Large intestine (tissue), 3 donors: ENCODE results near the gene MTMR3. TPM values are rescaled to one million over a fixed set of nuclear protein-coding genes. Genes with fewer than 3 reads are reported as not detected.
"Not testable (repeated sequence)": the region's sequence is repeated elsewhere in the genome, so short reads cannot be mapped to it uniquely, and the experiment has no call there.

Source experiments
- DNase-seq, 2 donors: peaks; one replicate each; pipeline versions ENCODE4 v3.0.0 to v3.0.0-alpha.2; 2013
- H3K27ac ChIP-seq: one replicate; pipeline ENCODE4 v1.5.1; 2013; ENCODE audit warnings: low read length
- H3K27me3 ChIP-seq: 2 replicates; pipeline ENCODE4 v1.6.1; 2013; ENCODE audit warnings: low read length; ENCODE audit not compliant: control insufficient read depth, insufficient read depth
- H3K36me3 ChIP-seq: 2 replicates; pipeline ENCODE4 v1.6.1; 2013; ENCODE audit warnings: low read length; ENCODE audit not compliant: control insufficient read depth, insufficient read depth
- H3K4me1 ChIP-seq: one replicate; pipeline ENCODE4 v1.6.1; 2013; ENCODE audit warnings: low read length; ENCODE audit not compliant: control insufficient read depth, insufficient read depth
- H3K4me3 ChIP-seq: one replicate; pipeline ENCODE4 v1.5.1; 2013; ENCODE audit warnings: low read length
- H3K9me3 ChIP-seq: one replicate; pipeline ENCODE4 v1.6.1; 2013; ENCODE audit warnings: mild to moderate bottlenecking, low read depth, low read length, moderate library complexity; ENCODE audit not compliant: control insufficient read depth
- WGBS: methylation state at CpG from one replicate; pipeline ENCODE4 v1.1.5; 2013; ENCODE audit warnings: low lambda C conversion rate; ENCODE audit not compliant: insufficient coverage; 5-methylcytosine and 5-hydroxymethylcytosine counted together
- polyA plus RNA-seq: library from polyadenylated mRNA; unstranded; fragments of 120-200 nt; gene quantifications from one replicate; pipeline ENCODE4 v1.2.1, GENCODE V29; 2013

The MTMR3 gene
- polyA plus RNA-seq, 1 donor: 32.2 TPM

DNA sequence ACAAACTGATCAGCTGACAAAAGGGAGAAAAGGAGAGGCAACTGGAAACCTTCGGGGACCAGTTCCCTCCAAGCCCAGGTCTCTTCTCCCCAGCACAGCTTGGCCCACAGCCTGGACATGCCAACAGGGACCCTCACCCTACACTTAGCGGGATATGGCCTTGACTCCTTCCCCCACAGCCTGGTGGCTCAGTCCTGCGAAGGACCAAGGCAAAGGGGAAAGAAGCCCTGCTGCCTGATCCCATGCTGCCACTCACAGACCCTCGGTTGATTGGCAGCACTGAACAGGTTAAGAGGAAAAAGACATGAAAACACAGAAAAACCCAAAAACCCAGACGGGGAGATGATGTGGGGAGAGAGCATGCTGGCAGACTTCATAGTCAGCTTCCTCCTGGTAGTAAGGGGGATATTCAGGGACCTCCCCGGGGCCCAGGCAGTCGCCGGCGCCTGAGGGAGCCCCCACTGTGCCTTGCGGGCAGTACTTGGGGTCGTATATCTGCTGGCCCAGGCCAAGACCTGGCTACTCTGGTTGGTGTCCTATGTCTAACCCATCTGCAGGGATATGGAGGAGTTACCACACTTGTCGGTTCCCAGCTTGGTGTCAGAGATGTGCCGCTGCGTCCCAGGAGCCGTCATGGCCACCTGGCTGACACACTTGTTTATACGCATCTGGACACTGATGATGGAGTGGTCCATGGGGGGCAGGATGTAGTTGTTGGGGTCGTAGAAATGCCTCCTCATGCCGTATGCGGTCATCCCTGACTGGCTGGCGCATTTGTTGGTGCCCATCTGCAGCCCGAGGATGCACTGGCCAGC lies 163.1 kb downstream of the MTMR3 start:
- Histone ChIP-seq H3K36me3 (no peaks in the 10 kb centered on the region), H3K27ac (no peak overlapping the region), H3K27me3 (no peaks in the 10 kb centered on the region), H3K9me3 (peaks cover 3% of the 10 kb centered on the region), H3K4me3 (no peak overlapping the region), H3K4me1 (peaks cover 25% of the 10 kb centered on the region)
- WGBS: 100% methylated on average over 1 of the region's 21 CpGs
- DNase-seq: no peak

DNA sequence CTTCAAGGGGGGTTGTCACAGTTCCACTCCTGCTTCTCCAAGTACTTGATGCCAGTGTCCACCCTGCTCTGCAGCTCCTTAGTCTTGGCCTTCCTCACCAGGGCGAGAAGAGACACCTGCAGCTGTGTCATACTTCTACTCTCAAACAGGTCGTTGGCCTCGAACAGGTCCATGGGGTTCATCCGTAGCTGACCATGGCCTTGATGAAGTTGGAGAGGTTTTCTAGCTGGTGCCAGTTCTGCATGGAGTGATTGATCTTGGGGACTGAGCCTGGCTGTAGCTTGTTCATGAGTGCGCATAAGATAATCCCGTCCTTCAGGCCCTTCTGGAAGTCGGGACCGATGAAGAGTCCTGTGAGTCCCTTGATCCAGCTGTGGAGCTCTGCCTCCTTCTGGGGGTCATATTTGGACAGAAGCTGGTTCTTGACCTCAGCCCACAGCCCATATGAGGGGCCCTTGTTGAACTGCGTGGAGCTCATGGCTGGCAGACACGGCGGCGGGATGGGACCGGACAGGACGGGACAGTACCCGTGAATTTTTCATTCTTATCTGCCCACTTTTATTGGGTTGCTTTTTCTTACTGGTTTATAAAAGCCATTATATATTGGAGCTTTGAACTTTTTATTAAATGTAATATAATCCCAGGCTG lies 163.9 kb downstream of the MTMR3 start:
- Histone ChIP-seq H3K36me3 (no peaks in the 10 kb centered on the region), H3K9me3 (peaks cover 3% of the 10 kb centered on the region), H3K4me3 (no peak overlapping the region), H3K4me1 (peaks cover 25% of the 10 kb centered on the region), H3K27ac (no peak overlapping the region), H3K27me3 (no peaks in the 10 kb centered on the region)
- no peak for DNase-seq
- WGBS: no CpG with 5 or more reads among the region's 15 CpGs

GRCh38 chr22:30047364-30047738 lies 164.4 kb downstream of the MTMR3 start:
- Histone ChIP-seq H3K27me3 (no peaks in the 10 kb centered on the region), H3K27ac (no peak overlapping the region), H3K9me3 (peaks cover 3% of the 10 kb centered on the region), H3K4me3 (no peak overlapping the region), H3K36me3 (no peaks in the 10 kb centered on the region), H3K4me1 (peaks cover 25% of the 10 kb centered on the region)
- no CpG with 5 or more reads among the region's 3 CpGs for WGBS
- peak in 1 of 2 donors; percentile 45 for DNase-seq

DNA sequence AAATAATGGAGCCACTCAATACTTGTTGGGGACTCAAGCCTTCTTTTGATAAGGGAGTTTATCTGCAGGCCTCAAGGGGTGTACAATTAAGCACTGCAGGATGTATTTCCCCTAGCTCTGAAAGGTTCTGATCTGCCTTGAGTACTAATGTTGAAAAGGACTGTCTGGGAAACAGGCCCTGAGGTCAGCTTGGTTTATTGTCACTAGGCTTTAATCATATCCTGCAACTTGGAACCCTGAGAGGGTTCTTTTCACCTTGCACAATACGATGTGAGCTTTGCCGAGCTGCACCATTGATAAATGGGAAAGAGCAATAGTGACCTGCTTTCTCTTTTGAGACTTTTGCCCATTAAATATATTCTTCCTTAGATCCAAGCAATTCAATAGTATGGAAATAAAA lies 165.7 kb downstream of the MTMR3 start:
- Histone ChIP-seq H3K4me1 (peaks cover 20% of the 10 kb centered on the region), H3K27ac (no peak overlapping the region), H3K27me3 (no peaks in the 10 kb centered on the region), H3K4me3 (no peak overlapping the region), H3K9me3 (peaks cover 3% of the 10 kb centered on the region), H3K36me3 (no peaks in the 10 kb centered on the region)
- WGBS: no CpG with 5 or more reads among the region's 2 CpGs
- peak in 1 of 2 donors; percentile 26 for DNase-seq

DNA sequence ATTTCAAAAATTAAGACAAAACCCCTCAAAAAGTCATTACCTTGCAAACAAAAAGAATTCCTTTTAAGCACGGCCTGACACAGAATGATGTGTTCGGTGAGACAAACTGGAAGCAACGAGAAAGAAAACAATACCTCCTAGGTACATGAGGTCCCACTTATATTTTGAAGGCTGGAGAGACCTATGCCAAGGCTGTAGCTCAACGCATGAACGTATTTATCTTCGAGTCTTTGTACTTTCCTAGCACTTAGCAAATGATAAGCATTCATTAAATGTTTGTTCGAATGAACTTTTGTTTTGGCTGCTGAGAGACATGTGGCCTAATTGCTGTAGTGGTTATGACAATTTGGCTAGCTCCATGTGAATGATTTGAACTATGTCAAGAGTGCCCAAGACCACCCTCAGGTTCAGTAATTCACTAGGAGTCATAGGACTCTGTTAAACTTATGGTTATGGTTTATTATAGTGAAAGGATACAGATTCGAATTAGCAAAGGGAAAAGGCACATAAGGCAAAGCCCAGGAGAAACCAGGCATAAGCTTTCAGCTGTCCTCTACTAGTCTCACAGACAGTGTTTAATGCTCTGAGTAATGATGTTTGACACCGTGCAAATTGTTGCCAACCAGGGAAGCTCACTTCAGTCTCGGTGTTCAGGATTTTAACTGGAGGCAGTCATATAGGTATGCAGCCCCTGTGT lies 171.2 kb downstream of the MTMR3 start:
- no peaks in the 10 kb centered on the region for H3K27me3 ChIP-seq
- no peak overlapping the region for H3K4me3 ChIP-seq
- 77% methylated on average over 4 of the region's 10 CpGs for WGBS
- no peak overlapping the region for H3K27ac ChIP-seq
- H3K36me3 ChIP-seq: no peaks in the 10 kb centered on the region
- H3K4me1 ChIP-seq: no peaks in the 10 kb centered on the region
- no peak for DNase-seq
- no peaks in the 10 kb centered on the region for H3K9me3 ChIP-seq

GRCh38 chr22:30054764-30055069 lies 171.7 kb downstream of the MTMR3 start:
- Histone ChIP-seq H3K36me3 (no peaks in the 10 kb centered on the region), H3K27me3 (no peaks in the 10 kb centered on the region), H3K4me3 (no peak overlapping the region), H3K4me1 (no peaks in the 10 kb centered on the region), H3K27ac (no peak overlapping the region), H3K9me3 (no peaks in the 10 kb centered on the region)
- no peak for DNase-seq

- DNase-seq: no peak
- H3K4me3 ChIP-seq: no peak overlapping the region
- no peak overlapping the region for H3K27ac ChIP-seq
- no CpG with 5 or more reads among the region's 1 CpG for WGBS
- no peaks in the 10 kb centered on the region for H3K27me3 ChIP-seq
- no peaks in the 10 kb centered on the region for H3K36me3 ChIP-seq
- H3K4me1 ChIP-seq: no peaks in the 10 kb centered on the region
- no peaks in the 10 kb centered on the region for H3K9me3 ChIP-seq
Observed at GRCh38 chr22:30056015-30056414, 173.0 kb downstream of the MTMR3 start.

DNA sequence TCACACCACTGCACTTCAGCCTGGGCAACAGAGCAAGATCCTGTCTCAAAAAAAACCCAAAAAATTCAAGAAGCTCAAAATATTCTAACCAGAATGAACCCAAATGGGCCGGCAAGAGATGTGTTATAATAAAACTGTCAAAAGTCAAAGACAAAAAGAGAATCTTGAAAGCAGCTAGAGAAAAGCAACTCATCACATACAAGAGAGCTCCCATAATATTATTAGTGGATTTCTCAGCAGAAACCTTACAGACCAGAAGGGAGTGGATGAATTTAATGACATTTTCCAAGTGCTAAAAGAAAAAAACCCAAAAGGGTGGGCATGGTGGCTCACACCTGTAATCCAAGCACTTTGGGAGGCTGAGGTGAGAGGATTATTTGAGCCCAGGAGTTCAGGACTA lies 174.4 kb downstream of the MTMR3 start:
- no peak for DNase-seq
- WGBS: no CpG with 5 or more reads among the region's 1 CpG
- no peaks in the 10 kb centered on the region for H3K9me3 ChIP-seq
- H3K4me1 ChIP-seq: no peaks in the 10 kb centered on the region
- no peaks in the 10 kb centered on the region for H3K36me3 ChIP-seq
- no peak overlapping the region for H3K4me3 ChIP-seq
- H3K27me3 ChIP-seq: no peaks in the 10 kb centered on the region
- no peak overlapping the region for H3K27ac ChIP-seq

DNA sequence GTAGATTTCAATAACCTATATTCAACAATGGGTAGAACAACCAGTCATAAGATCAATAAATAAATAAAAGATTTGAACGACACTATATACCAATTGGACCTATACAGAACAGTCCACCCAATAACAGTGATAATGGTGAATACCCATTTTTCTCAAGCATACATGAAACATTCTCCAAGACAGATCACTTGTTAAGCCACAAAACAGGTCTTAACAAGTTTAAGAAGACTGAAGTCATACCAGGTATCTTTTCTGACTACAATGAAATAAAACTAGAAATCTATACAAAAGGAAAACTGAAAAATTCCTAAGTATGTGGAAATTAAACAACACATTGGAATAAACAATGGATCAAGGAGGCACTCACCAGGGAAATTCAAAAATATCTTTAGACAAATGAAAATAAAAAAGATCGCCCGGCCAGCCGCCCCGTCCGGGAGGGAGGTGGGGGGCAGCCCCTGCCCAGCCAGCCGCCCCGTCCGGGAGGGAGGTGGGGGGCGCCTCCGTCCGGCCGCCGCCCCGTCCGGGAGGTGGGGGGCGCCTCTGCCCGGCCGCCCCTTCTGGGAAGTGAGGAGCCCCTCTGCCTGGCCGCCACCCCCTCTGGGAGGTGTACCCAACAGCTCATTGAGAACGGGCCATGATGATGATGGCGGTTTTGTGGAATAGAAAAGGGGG lies 176.5 kb downstream of the MTMR3 start:
- no CpG with 5 or more reads among the region's 22 CpGs for WGBS
- H3K4me3 ChIP-seq, H3K27me3 ChIP-seq: not testable (repeated sequence)

GRCh38 chr22:30061094-30061493 lies 178.1 kb downstream of the MTMR3 start:
- H3K27ac ChIP-seq: peak overlapping the region; percentile 68
- not testable (repeated sequence) for DNase-seq, H3K27me3 ChIP-seq, H3K4me3 ChIP-seq, H3K36me3 ChIP-seq, H3K4me1 ChIP-seq
- H3K9me3 ChIP-seq: peaks cover 26% of the 10 kb centered on the region
- no CpG with 5 or more reads among the region's 6 CpGs for WGBS

More for the DNA sequence above, 176.5 kb downstream of the MTMR3 start:
- not testable (repeated sequence) for H3K27ac ChIP-seq, DNase-seq, H3K36me3 ChIP-seq, H3K4me1 ChIP-seq
- peaks cover 12% of the 10 kb centered on the region for H3K9me3 ChIP-seq
